GM19238 (cell line): ENCODE measurements around the gene TDRD12.

Experiments
- DNase-seq: peaks from one replicate; pipeline ENCODE4 v3.0.0; 2011; ENCODE audit warnings: low spot score; ENCODE audit not compliant: insufficient read length

Gene TDRD12

GRCh38 chr19:32809254-32809653 lies 89.7 kb downstream of the TDRD12 start:
- DNase-seq = no peak

- no peak for DNase-seq
Measured at GRCh38 chr19:32809754-32810153, 90.2 kb downstream of the TDRD12 start.

GRCh38 chr19:32810452-32810851 lies 90.9 kb downstream of the TDRD12 start:
- no peak for DNase-seq

- DNase-seq = no peak
Measured at GRCh38 chr19:32811151-32811550, 91.6 kb downstream of the TDRD12 start.

GRCh38 chr19:32812036-32812435 lies 92.5 kb downstream of the TDRD12 start:
- DNase-seq = no peak

GRCh38 chr19:32812571-32812970 lies 93.0 kb downstream of the TDRD12 start:
- no peak for DNase-seq

- no peak for DNase-seq
Measured at GRCh38 chr19:32813862-32814425, 94.4 kb downstream of the TDRD12 start.

GRCh38 chr19:32814624-32815023 lies 95.1 kb downstream of the TDRD12 start:
- no peak for DNase-seq

GRCh38 chr19:32816555-32817099 lies 97.1 kb downstream of the TDRD12 start:
- DNase-seq = no peak

GRCh38 chr19:32817569-32818476 lies 98.3 kb downstream of the TDRD12 start:
- DNase-seq = no peak

GRCh38 chr19:32818536-32818935 lies 99.0 kb downstream of the TDRD12 start:
- no peak for DNase-seq

GRCh38 chr19:32819419-32820400 lies 100.1 kb downstream of the TDRD12 start:
- DNase-seq = no peak

GRCh38 chr19:32822916-32823746 lies 103.6 kb downstream of the TDRD12 start:
- no peak for DNase-seq

GRCh38 chr19:32823747-32824102 lies 104.2 kb downstream of the TDRD12 start:
- DNase-seq = no peak

GRCh38 chr19:32824191-32824751 lies 104.7 kb downstream of the TDRD12 start:
- DNase-seq = no peak

GRCh38 chr19:32824916-32825608 lies 105.5 kb downstream of the TDRD12 start:
- no peak for DNase-seq

GRCh38 chr19:32828139-32828538 lies 108.6 kb downstream of the TDRD12 start:
- DNase-seq = no peak

- no peak for DNase-seq
Measured at GRCh38 chr19:32828643-32829344, 109.2 kb downstream of the TDRD12 start.

- DNase-seq = no peak
Measured at GRCh38 chr19:32829345-32829896, 109.9 kb downstream of the TDRD12 start.
